Measurements from ENCODE around the gene SVBP. TPM values are rescaled to one million over a fixed set of nuclear protein-coding genes. Genes with fewer than 3 reads are reported as not detected.

Gene SVBP
- total and polyA plus RNA-seq, 2 of the 8 experiments (the other 6 are each of a cell fraction or from before 2014, with no cell fraction given) = 29.7 to 30.2 TPM

DNA sequence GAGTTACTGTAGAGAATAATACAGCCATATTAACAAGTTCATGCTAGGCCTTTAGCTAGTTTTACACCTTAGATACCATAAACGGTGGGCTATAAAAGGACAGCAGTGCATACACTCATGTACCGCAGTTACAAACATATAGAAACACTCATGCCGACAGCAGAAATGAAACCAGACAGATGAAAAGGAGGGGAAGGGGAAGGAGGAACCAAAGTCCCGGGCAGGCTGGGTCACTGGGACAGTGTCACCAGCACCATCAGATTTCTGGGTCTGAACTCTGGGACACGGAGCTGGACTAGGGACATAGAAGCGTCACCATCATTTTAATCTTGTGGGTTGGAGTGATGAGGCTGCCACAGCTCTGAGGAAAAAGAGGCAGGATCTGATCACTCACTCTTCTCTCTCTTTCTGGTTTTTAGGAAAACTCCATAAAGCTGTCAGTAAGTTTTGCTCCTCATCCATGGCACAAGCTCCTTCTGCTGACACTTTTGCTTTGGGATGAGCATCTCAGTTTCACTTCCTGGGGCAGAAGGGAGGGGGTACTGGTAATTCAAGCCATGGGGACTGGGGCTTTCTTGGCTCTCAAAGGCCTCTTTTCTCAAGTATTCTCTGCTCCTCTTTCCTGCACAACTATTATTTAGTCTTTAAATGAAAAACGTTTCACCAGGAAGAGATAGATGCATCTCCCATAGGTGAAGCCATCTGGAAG, 21.4 kb upstream of the SVBP start:
- H4K5ac ChIP-seq (ENCODE audit: insufficient read length, low read depth, low read length) = no peak overlapping the region
- H3K79me1 ChIP-seq (ENCODE audit: low read depth, low read length) = no peaks in the 10 kb centered on the region
- POLR2A ChIA-PET (ENCODE audit: partially characterized antibody) = interaction anchor here (1.3 to 2.5 kb wide), 2 partner anchors 8 to 72 kb away, joined by 5 to 8 read pairs; partner anchors contain the start of genes C1orf50, P3H1 and ZNF691
- DNase-seq (ENCODE audit: low read depth in 1 of 2, low spot score in 2 of 2) (no peak), FAIRE-seq (no peak)
- H2BK12ac ChIP-seq (ENCODE audit: low read depth, low read length) = no peak overlapping the region
- H3K27ac ChIP-seq (ENCODE audit: low read depth, low read length) = no peak overlapping the region
- no peaks in the 10 kb centered on the region for H4K20me1 ChIP-seq (replicated peaks in 1 of 2; ENCODE audit: control insufficient read depth in 1 of 2, insufficient read depth in 2 of 2, low read length in 2 of 2)
- no peak overlapping the region for H3K56ac ChIP-seq (replicated peaks; ENCODE audit: insufficient read length, low read depth, low read length)
- H3K23me2 ChIP-seq (ENCODE audit: low read depth, low read length) = no peaks in the 10 kb centered on the region
- no peak overlapping the region for H4K91ac ChIP-seq (replicated peaks; ENCODE audit: insufficient read length, low read length)
- H3K27me3 ChIP-seq (replicated peaks in 1 of 4; ENCODE audit: control insufficient read depth in 3 of 4, extremely low read depth in 1 of 4, insufficient read depth in 3 of 4, low read length in 3 of 4) = no peaks in the 10 kb centered on the region
- no peaks in the 10 kb centered on the region for H3K9me3 ChIP-seq (ENCODE audit: insufficient read depth in 2 of 2, low read depth in 1 of 2, low read length in 1 of 2)
- no peak overlapping the region for H3K14ac ChIP-seq (ENCODE audit: insufficient read length)
- WGBS, 2 experiments (ENCODE audit: extremely low coverage in 1 of 2, insufficient coverage in 1 of 2, insufficient read length in 1 of 2, insufficient replicate concordance in 2 of 2, low coverage in 1 of 2, low lambda C conversion rate in 2 of 2, missing lambda C conversion rate in 1 of 2) = 87% methylated on average over 7 of the region's 7 CpGs; no CpG with 5 or more reads in 1 of the 2 experiments
- CTCF ChIA-PET (ENCODE audit: partially characterized antibody) = interaction anchor here (0.9 to 2.0 kb wide), 4 partner anchors 8 to 260 kb away, joined by 3 to 4 read pairs (median 3); partner anchors contain the start of gene ZNF691
- H2BK5ac ChIP-seq (ENCODE audit: low read depth, low read length) = no peak overlapping the region
- H3K4me3 ChIP-seq (ENCODE audit: extremely low read depth in 1 of 4, insufficient read depth in 2 of 4, low read depth in 3 of 4, low read length in 4 of 4) = no peak overlapping the region
- no peak overlapping the region for H2AK5ac ChIP-seq (ENCODE audit: low read depth, low read length)
- H2AFZ ChIP-seq (ENCODE audit: low read length) = no peak overlapping the region
- H2BK120ac ChIP-seq (replicated peaks; ENCODE audit: low read depth, low read length) = no peak overlapping the region
- H3K79me2 ChIP-seq (ENCODE audit: control insufficient read depth in 1 of 2, insufficient read depth in 2 of 2, low read length in 2 of 2) = no peaks in the 10 kb centered on the region
- H3K4me2 ChIP-seq (ENCODE audit: insufficient read depth in 1 of 2, low read depth in 2 of 2, low read length in 2 of 2) = no peak overlapping the region
- H2BK15ac ChIP-seq (ENCODE audit: low read length) = no peak overlapping the region
- H3K9ac ChIP-seq (replicated peaks in 1 of 4; ENCODE audit: extremely low read depth in 1 of 4, low read depth in 3 of 4, low read length in 3 of 4) = no peak overlapping the region
- H4K8ac ChIP-seq (ENCODE audit: extremely low read depth, insufficient read depth, low read length) = no peak overlapping the region
- no peak overlapping the region for H3K4ac ChIP-seq (replicated peaks; ENCODE audit: insufficient read length, low read depth, low read length)
- H3K23ac ChIP-seq (ENCODE audit: insufficient read length) = no peak overlapping the region
- no peak overlapping the region for H2BK20ac ChIP-seq (ENCODE audit: low read length)
- no peaks in the 10 kb centered on the region for H3K4me1 ChIP-seq (replicated peaks in 1 of 4; ENCODE audit: control insufficient read depth in 3 of 4, insufficient read depth in 4 of 4, low read length in 3 of 4)
- no peaks in the 10 kb centered on the region for H3K36me3 ChIP-seq (ENCODE audit: control insufficient read depth in 2 of 4, insufficient read depth in 4 of 4, low read length in 3 of 4)
- H3K18ac ChIP-seq (ENCODE audit: extremely low read depth, low read length) = no peak overlapping the region
- TF ChIP-seq SP1 (IDR thresholded peaks at IDR 0.05; ENCODE audit: low read depth, low read length) = no peak
- TF ChIP-seq ZNF274 (IDR thresholded peaks at IDR 0.05; ENCODE audit: borderline replicate concordance, extremely low read depth, low read length) = no peak
- no peak for TF ChIP-seq RNF2 (IDR thresholded peaks at IDR 0.05; ENCODE audit: borderline replicate concordance, low read depth, low read length, missing control alignments, poor library complexity, severe bottlenecking)
- TF ChIP-seq TAF1 (IDR thresholded peaks at IDR 0.05; ENCODE audit: low read depth, low read length) = no peak
- TF ChIP-seq TAF7 (optimal IDR thresholded peaks at IDR 0.05; ENCODE audit: borderline replicate concordance, low read depth, low read length) = no peak
- TF ChIP-seq PHF8 (conservative IDR thresholded peaks at IDR 0.05; ENCODE audit: low read depth, low read length) = no peak
- TF ChIP-seq TBP (IDR thresholded peaks at IDR 0.05; ENCODE audit: low read depth, low read length) = no peak
- TF ChIP-seq BACH1 (IDR thresholded peaks at IDR 0.05; ENCODE audit: low read length) = no peak
- TF ChIP-seq CTBP2 (IDR thresholded peaks at IDR 0.05; ENCODE audit: borderline replicate concordance, insufficient read depth, insufficient read length, low read length) = no peak
- no peak for TF ChIP-seq CREB1 (IDR thresholded peaks at IDR 0.05)
- no peak for TF ChIP-seq POLR2A (IDR thresholded peaks at IDR 0.05; ENCODE audit: control extremely low read depth in 1 of 2, low read depth in 2 of 2, low read length in 2 of 2)
- TF ChIP-seq, protein P1, sequence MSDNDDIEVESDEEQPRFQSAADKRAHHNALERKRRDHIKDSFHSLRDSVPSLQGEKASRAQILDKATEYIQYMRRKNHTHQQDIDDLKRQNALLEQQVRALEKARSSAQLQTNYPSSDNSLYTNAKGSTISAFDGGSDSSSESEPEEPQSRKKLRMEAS (IDR thresholded peaks at IDR 0.05) = no peak
- no peak for TF ChIP-seq SIRT6 (IDR thresholded peaks at IDR 0.05; ENCODE audit: low read length)
- no peak for TF ChIP-seq SRF (IDR thresholded peaks at IDR 0.05; ENCODE audit: low read depth, low read length)

All from H1 (cell line).